ENCODE measurements around the gene AP3S2. TPM values are rescaled to one million over a fixed set of nuclear protein-coding genes. Genes with fewer than 3 reads are reported as not detected.

Gene AP3S2
- total RNA-seq, 1 experiment from 2014 or later, result 35.7 TPM

GRCh38 chr15:89899295-89899945 is 5.6 kb upstream of the AP3S2 start (continued):
- TF ChIP-seq, protein P1, sequence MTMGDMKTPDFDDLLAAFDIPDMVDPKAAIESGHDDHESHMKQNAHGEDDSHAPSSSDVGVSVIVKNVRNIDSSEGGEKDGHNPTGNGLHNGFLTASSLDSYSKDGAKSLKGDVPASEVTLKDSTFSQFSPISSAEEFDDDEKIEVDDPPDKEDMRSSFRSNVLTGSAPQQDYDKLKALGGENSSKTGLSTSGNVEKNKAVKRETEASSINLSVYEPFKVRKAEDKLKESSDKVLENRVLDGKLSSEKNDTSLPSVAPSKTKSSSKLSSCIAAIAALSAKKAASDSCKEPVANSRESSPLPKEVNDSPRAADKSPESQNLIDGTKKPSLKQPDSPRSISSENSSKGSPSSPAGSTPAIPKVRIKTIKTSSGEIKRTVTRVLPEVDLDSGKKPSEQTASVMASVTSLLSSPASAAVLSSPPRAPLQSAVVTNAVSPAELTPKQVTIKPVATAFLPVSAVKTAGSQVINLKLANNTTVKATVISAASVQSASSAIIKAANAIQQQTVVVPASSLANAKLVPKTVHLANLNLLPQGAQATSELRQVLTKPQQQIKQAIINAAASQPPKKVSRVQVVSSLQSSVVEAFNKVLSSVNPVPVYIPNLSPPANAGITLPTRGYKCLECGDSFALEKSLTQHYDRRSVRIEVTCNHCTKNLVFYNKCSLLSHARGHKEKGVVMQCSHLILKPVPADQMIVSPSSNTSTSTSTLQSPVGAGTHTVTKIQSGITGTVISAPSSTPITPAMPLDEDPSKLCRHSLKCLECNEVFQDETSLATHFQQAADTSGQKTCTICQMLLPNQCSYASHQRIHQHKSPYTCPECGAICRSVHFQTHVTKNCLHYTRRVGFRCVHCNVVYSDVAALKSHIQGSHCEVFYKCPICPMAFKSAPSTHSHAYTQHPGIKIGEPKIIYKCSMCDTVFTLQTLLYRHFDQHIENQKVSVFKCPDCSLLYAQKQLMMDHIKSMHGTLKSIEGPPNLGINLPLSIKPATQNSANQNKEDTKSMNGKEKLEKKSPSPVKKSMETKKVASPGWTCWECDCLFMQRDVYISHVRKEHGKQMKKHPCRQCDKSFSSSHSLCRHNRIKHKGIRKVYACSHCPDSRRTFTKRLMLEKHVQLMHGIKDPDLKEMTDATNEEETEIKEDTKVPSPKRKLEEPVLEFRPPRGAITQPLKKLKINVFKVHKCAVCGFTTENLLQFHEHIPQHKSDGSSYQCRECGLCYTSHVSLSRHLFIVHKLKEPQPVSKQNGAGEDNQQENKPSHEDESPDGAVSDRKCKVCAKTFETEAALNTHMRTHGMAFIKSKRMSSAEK (CRISPR knock-in tag; IDR thresholded peaks at IDR 0.05; ENCODE audit: borderline replicate concordance), result no peak
- TF ChIP-seq GABPB1 (CRISPR knock-in tag; IDR thresholded peaks at IDR 0.05) (no peak), FOXJ3 (CRISPR knock-in tag; IDR thresholded peaks at IDR 0.05; ENCODE audit: borderline replicate concordance) (no peak)

- ATAC-seq (peak; percentile 95), DNase-seq (ENCODE audit: low spot score) (peak; percentile 70)
- Mint-ChIP-seq H3K9me3 (no peaks in the 10 kb centered on the region), H3K27me3 (ENCODE audit: low read depth) (no peaks in the 10 kb centered on the region), H3K4me3 (no peak overlapping the region), H3K4me1 (peaks cover 11% of the 10 kb centered on the region), H3K36me3 (no peaks in the 10 kb centered on the region), H3K27ac (peak overlapping the region; percentile 84)
- TF ChIP-seq RELA (CRISPR knock-in tag; IDR thresholded peaks at IDR 0.05; ENCODE audit: borderline replicate concordance) (no peak), CTCF (IDR thresholded peaks at IDR 0.05) (peak; percentile 16; the same call in 1 of the 2 replicates), ZNF121 (CRISPR knock-in tag; IDR thresholded peaks at IDR 0.05) (peak; percentile 31; the same call in 1 of the 2 replicates), TP53 (CRISPR knock-in tag; IDR thresholded peaks at IDR 0.05) (no peak)
- CTCF ChIA-PET, result interaction anchor here (0.5 to 3.2 kb wide), 46 partner anchors 11 to 351 kb away, joined by 3 to 47 read pairs (median 4); partner anchors contain the start of genes ARPIN, CIB1, GDPGP1 and IDH2
- POLR2A ChIA-PET, result no interaction called here
Measured at GRCh38 chr15:89898614-89899294, 5.0 kb upstream of the AP3S2 start.

DNA sequence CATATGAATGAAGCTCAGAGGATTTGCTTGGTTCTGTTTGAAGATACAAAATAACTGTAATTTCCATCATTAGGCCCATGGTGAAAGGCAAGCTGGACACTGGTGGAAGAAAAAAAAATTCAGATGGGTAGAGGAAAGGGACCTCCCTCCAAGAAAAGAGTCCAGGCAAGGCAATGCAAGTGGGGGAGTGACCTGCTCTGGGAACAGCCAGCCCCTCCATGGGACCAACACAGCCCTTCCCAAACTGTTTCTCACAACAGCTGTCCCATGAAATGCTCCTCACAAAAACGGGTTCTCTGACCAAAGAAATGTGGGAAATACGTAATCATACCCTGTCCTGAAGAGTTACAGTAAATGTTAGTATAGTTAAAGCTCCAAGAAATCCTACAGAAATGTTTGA is 4.4 kb upstream of the AP3S2 start:
- H3K4me1 Mint-ChIP-seq, result peaks cover 15% of the 10 kb centered on the region
- H3K27ac Mint-ChIP-seq, result peak overlapping the region; percentile 84
- no peaks in the 10 kb centered on the region for H3K27me3 Mint-ChIP-seq (ENCODE audit: low read depth)
- ChIA-PET POLR2A (no interaction called here), CTCF (interaction anchor here (0.5 to 3.2 kb wide), 45 partner anchors 10 to 351 kb away, joined by 3 to 47 read pairs (median 4); partner anchors contain the start of genes ARPIN, CIB1, GDPGP1 and IDH2)
- H3K4me3 Mint-ChIP-seq, result no peak overlapping the region
- no peaks in the 10 kb centered on the region for H3K36me3 Mint-ChIP-seq
- H3K9me3 Mint-ChIP-seq, result no peaks in the 10 kb centered on the region
- ATAC-seq (no peak), DNase-seq (ENCODE audit: low spot score) (no peak)
- TF ChIP-seq TP53 (CRISPR knock-in tag; IDR thresholded peaks at IDR 0.05) (no peak), CBFB (CRISPR knock-in tag; IDR thresholded peaks at IDR 0.05; ENCODE audit: low read depth) (no peak), ZBTB43 (CRISPR knock-in tag; IDR thresholded peaks at IDR 0.05) (no peak), NR3C1 (CRISPR knock-in tag; conservative IDR thresholded peaks at IDR 0.05; ENCODE audit: low read depth) (no peak), ZNF423 (CRISPR knock-in tag; IDR thresholded peaks at IDR 0.05) (no peak)
- TF ChIP-seq, protein P2, sequence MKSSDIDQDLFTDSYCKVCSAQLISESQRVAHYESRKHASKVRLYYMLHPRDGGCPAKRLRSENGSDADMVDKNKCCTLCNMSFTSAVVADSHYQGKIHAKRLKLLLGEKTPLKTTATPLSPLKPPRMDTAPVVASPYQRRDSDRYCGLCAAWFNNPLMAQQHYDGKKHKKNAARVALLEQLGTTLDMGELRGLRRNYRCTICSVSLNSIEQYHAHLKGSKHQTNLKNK (CRISPR knock-in tag; IDR thresholded peaks at IDR 0.05), result no peak
- TF ChIP-seq, protein P3, sequence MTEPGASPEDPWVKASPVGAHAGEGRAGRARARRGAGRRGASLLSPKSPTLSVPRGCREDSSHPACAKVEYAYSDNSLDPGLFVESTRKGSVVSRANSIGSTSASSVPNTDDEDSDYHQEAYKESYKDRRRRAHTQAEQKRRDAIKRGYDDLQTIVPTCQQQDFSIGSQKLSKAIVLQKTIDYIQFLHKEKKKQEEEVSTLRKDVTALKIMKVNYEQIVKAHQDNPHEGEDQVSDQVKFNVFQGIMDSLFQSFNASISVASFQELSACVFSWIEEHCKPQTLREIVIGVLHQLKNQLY (CRISPR knock-in tag; IDR thresholded peaks at IDR 0.05), result no peak
- TF ChIP-seq, protein P1 (CRISPR knock-in tag; IDR thresholded peaks at IDR 0.05; ENCODE audit: borderline replicate concordance), result no peak
- TF ChIP-seq, protein P4, sequence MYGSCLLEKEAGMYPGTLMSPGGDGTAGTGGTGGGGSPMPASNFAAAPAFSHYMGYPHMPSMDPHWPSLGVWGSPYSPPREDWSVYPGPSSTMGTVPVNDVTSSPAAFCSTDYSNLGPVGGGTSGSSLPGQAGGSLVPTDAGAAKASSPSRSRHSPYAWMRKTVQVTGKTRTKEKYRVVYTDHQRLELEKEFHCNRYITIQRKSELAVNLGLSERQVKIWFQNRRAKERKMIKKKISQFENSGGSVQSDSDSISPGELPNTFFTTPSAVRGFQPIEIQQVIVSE (CRISPR knock-in tag; IDR thresholded peaks at IDR 0.05; ENCODE audit: borderline replicate concordance), result no peak
- TF ChIP-seq, protein P5, sequence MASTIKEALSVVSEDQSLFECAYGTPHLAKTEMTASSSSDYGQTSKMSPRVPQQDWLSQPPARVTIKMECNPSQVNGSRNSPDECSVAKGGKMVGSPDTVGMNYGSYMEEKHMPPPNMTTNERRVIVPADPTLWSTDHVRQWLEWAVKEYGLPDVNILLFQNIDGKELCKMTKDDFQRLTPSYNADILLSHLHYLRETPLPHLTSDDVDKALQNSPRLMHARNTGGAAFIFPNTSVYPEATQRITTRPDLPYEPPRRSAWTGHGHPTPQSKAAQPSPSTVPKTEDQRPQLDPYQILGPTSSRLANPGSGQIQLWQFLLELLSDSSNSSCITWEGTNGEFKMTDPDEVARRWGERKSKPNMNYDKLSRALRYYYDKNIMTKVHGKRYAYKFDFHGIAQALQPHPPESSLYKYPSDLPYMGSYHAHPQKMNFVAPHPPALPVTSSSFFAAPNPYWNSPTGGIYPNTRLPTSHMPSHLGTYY (CRISPR knock-in tag; IDR thresholded peaks at IDR 0.05), result no peak
